Measurements from ENCODE around the gene FREY1.

DNA sequence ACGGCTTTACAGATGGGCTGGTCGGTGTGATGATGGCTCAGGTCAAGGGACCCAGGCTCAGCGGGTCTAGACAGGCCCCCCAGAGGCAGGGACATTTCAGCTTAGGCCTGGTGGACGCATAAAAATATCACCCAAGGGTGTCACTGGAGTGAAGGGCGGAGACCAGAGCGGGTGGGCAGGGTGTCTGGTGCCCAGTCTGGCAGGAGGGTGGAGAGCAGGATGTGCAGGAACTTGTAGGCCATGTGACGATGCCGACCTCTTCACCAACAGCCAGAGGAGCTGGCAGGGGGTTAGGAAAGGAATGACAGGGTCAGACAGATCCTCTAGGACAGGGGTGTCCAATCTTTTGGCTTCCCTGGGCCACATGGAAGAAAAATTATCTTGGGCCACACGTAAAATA, 17.1 kb downstream of the FREY1 start:
- TF ChIP-seq POLR2A (IDR thresholded peaks at IDR 0.05) (no peak), POLR2AphosphoS5 (IDR thresholded peaks at IDR 0.05) (no peak)
- TF ChIP-seq, protein P1, sequence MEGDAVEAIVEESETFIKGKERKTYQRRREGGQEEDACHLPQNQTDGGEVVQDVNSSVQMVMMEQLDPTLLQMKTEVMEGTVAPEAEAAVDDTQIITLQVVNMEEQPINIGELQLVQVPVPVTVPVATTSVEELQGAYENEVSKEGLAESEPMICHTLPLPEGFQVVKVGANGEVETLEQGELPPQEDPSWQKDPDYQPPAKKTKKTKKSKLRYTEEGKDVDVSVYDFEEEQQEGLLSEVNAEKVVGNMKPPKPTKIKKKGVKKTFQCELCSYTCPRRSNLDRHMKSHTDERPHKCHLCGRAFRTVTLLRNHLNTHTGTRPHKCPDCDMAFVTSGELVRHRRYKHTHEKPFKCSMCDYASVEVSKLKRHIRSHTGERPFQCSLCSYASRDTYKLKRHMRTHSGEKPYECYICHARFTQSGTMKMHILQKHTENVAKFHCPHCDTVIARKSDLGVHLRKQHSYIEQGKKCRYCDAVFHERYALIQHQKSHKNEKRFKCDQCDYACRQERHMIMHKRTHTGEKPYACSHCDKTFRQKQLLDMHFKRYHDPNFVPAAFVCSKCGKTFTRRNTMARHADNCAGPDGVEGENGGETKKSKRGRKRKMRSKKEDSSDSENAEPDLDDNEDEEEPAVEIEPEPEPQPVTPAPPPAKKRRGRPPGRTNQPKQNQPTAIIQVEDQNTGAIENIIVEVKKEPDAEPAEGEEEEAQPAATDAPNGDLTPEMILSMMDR (IDR thresholded peaks at IDR 0.05): no peak

Measured in upper lobe of left lung (tissue), 4 donors.